GM18517 (cell line): ENCODE measurements around the gene ACSL1.
A peak's percentile ranks its signal among the peaks of the same experiment; 100 is the strongest.

Experiments
- ATAC-seq: cut with Tn5 transposase; IDR thresholded peaks from one replicate; pipeline ENCODE4 v1.9.1; 2021; ENCODE audit warnings: mild to moderate bottlenecking, moderate library complexity; ENCODE audit not compliant: unreplicated experiment

Gene ACSL1

GRCh38 chr4:184825896-184826690, at the start of gene ACSL1:
TSS of gene ACSL1 (minus strand) at chr4:184825968. CDS start at chr4:184803514, 22,454 bp downstream.
- ATAC-seq: peak; percentile 65

- no peak for ATAC-seq
These were observed 47.3 kb upstream of the ACSL1 start for GRCh38 chr4:184873054-184873453.

GRCh38 chr4:184870718-184871117, 45.0 kb upstream of the ACSL1 start:
- no peak for ATAC-seq

- no peak for ATAC-seq
These were observed 42.9 kb upstream of the ACSL1 start for GRCh38 chr4:184868623-184869022.

GRCh38 chr4:184863916-184864315, 38.1 kb upstream of the ACSL1 start:
- no peak for ATAC-seq

- no peak for ATAC-seq
These were observed 35.3 kb upstream of the ACSL1 start for GRCh38 chr4:184861047-184861446.

GRCh38 chr4:184860018-184860779, 34.4 kb upstream of the ACSL1 start:
- peak; percentile 58 for ATAC-seq

GRCh38 chr4:184857441-184858121, 31.8 kb upstream of the ACSL1 start:
- no peak for ATAC-seq

GRCh38 chr4:184856277-184856609, 30.5 kb upstream of the ACSL1 start:
- no peak for ATAC-seq

GRCh38 chr4:184854673-184855072, 28.9 kb upstream of the ACSL1 start:
- peak; percentile 20 for ATAC-seq

- no peak for ATAC-seq
These were observed 27.7 kb upstream of the ACSL1 start for GRCh38 chr4:184853436-184853835.

- no peak for ATAC-seq
These were observed 26.1 kb upstream of the ACSL1 start for GRCh38 chr4:184851886-184852285.

GRCh38 chr4:184851200-184851541, 25.4 kb upstream of the ACSL1 start:
- ATAC-seq: peak; percentile 70

- ATAC-seq: peak; percentile 38
These were observed 24.8 kb upstream of the ACSL1 start for GRCh38 chr4:184850431-184851199.

- ATAC-seq: no peak
These were observed 24.2 kb upstream of the ACSL1 start for GRCh38 chr4:184850018-184850417.

GRCh38 chr4:184849185-184849584, 23.4 kb upstream of the ACSL1 start:
- ATAC-seq: peak; percentile 36

- no peak for ATAC-seq
These were observed 22.7 kb upstream of the ACSL1 start for GRCh38 chr4:184848510-184848909.

- no peak for ATAC-seq
These were observed 20.8 kb upstream of the ACSL1 start for GRCh38 chr4:184846531-184846930.

GRCh38 chr4:184845367-184846021, 19.7 kb upstream of the ACSL1 start:
- no peak for ATAC-seq

GRCh38 chr4:184844742-184845141, 19.0 kb upstream of the ACSL1 start:
- ATAC-seq: no peak
